Ectodermal cell (in vitro differentiated cells): ENCODE data around the gene CHIA.
"Not testable (repeated sequence)": the region's sequence is repeated elsewhere in the genome, so short reads cannot be mapped to it uniquely, and the experiment has no call there.

ENCODE experiments used
- H3K27ac ChIP-seq: 2 replicates; pipeline ENCODE4 v1.7.0; 2013; ENCODE audit warnings: mild to moderate bottlenecking, low read depth, low read length; ENCODE audit not compliant: insufficient read depth, poor library complexity, severe bottlenecking
- H3K27me3 ChIP-seq: 2 replicates; pipeline ENCODE4 v1.7.0; 2013; ENCODE audit warnings: mild to moderate bottlenecking, low read length; ENCODE audit not compliant: insufficient read depth, control insufficient read depth, poor library complexity, severe bottlenecking
- H3K36me3 ChIP-seq: one replicate; pipeline ENCODE4 v1.7.0; 2013; ENCODE audit warnings: low read length; ENCODE audit not compliant: control insufficient read depth, insufficient read depth
- H3K4me1 ChIP-seq: one replicate; pipeline ENCODE4 v1.7.0; 2013; ENCODE audit warnings: low read length; ENCODE audit not compliant: control insufficient read depth, insufficient read depth
- H3K4me3 ChIP-seq: 2 replicates; pipeline ENCODE4 v1.7.0; 2013; ENCODE audit warnings: low read depth, low read length, control low read depth; ENCODE audit not compliant: insufficient read depth
- H3K9me3 ChIP-seq: 2 replicates; pipeline ENCODE4 v1.7.0; 2013; ENCODE audit warnings: mild to moderate bottlenecking, low read length, moderate library complexity; ENCODE audit not compliant: control insufficient read depth
- WGBS, 2 experiments: methylation state at CpG; one replicate each; pipeline ENCODE4 v1.1.7; 2013; ENCODE audit warnings: missing lambda C conversion rate in 2 of 2; 5-methylcytosine and 5-hydroxymethylcytosine counted together

CHIA gene

DNA sequence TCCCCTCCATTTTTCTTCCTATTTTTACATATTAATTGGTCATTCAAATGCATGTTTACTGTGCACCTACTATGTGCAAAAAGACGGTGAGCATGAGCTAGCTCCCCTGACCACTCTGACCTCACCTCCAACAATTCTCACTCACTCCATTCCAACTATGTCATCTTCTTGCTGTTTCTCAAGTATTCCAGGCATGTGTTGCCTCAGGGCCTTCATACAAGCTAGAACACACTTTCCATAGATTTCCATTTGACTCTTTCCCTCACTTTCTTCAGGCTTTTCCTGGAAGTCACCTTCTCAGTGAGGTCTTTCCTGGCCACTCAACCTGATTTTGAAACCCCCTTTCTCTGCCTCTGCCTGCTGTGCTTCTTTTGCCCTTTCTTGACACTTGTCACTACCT, 32.6 kb downstream of the CHIA start:
- no peaks in the 10 kb centered on the region for H3K4me1 ChIP-seq
- 86 to 94% methylated on average over 1 of the region's 1 CpG for WGBS, 2 experiments
- no peaks in the 10 kb centered on the region for H3K36me3 ChIP-seq
- no peaks in the 10 kb centered on the region for H3K9me3 ChIP-seq
- no peaks in the 10 kb centered on the region for H3K27me3 ChIP-seq
- no peak overlapping the region for H3K4me3 ChIP-seq
- no peak overlapping the region for H3K27ac ChIP-seq

DNA sequence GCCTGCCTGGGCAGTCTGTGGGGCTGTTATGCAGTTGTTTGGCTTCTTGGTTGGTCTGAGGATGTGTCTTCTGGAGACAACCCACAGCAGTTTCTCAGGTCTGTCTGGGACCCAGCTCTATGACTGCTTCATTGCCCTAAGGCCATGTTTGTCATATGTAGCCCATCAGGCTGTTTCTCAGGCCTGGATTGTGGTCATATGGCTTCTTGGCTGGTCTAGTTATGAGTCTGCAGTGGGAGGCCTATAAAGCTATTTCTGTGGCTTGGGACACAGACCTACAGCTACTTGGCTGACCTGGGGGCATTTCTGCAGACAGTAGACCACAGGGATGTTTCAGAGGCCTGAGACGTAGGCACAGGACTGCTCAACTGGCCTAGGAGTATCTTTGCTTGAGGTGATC, 41.5 kb downstream of the CHIA start:
- Histone ChIP-seq H3K9me3 (no peaks in the 10 kb centered on the region), H3K36me3 (no peaks in the 10 kb centered on the region), H3K27me3 (no peaks in the 10 kb centered on the region), H3K4me3 (no peak overlapping the region), H3K27ac (no peak overlapping the region), H3K4me1 (no peaks in the 10 kb centered on the region)
- 91 to 96% methylated on average over 1 of the region's 1 CpG for WGBS, 2 experiments

DNA sequence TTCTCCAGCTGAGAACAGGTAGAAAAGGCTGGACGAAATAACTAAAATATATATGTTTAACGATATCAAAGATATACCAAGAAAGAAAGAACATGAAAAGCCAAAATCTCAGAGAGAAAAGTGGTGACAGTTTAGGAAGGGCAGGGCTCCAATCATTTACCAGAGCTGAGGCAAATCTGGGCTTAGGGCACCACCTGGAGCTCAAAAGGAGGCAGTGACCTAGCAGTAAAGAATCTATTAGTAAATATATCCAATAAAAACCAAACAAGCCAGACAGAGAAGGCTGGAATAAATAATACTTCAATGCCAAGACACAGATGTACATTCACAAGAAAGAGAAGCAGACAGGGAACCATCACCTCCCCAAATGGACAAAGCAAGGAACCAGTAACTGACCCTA, 43.5 kb downstream of the CHIA start:
- Histone ChIP-seq H3K27me3 (no peaks in the 10 kb centered on the region), H3K9me3 (no peaks in the 10 kb centered on the region), H3K36me3 (no peaks in the 10 kb centered on the region), H3K4me1 (no peaks in the 10 kb centered on the region), H3K27ac (no peak overlapping the region), H3K4me3 (no peak overlapping the region)
- WGBS, 2 experiments = 35% methylated on average over 2 of the region's 2 CpGs; no CpG with 5 or more reads in 1 of the 2 experiments

DNA sequence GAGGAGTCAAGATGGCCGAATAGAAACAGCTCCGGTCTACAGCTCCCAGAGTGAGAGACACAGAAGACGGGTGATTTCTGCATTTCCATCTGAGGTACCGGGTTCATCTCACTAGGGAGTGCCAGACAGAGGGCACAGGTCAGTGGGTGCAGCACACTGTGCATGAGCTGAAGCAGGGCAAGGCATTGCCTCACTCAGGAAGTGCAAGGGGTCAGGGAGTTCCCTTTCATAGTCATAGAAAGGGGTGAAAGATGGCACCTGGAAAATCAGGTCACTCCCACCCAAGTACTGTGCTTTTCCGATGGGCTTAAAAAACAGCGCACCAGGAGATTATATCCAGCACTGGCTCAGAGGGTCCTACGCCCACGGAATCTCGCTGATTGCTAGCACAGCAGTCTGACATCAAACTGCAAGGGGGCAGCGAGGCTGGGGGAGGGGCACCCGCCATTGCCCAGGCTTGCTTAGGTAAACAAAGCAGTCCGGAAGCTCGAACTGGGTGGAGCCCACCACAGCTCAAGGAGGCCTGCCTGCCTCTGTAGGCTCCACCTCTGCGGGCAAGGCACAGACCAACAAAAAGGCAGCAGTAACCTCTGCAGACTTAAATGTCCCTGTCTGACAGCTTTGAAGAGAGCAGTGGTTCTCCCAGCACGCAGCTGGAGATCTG, 44.7 kb downstream of the CHIA start:
- not testable (repeated sequence) for H3K36me3 ChIP-seq, H3K9me3 ChIP-seq, H3K27ac ChIP-seq, H3K27me3 ChIP-seq, H3K4me1 ChIP-seq, H3K4me3 ChIP-seq
- WGBS, 2 experiments = 94 to 96% methylated on average over 14 of the region's 15 CpGs

DNA sequence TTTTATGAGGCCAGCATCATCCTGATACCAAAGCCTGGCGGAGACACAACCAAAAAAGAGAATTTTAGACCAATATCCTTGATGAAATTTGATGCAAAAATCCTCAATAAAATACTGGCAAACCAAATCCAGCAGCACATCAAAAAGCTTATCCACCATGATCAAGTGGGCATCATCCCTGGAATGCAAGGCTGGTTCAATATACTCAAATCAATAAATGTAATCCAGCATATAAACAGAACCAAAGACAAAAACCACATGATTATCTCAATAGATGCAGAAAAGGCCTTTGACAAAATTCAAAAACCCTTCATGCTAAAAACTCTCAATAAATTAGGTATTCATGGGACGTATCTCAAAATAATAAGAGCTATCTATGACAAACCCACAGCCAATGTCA, 48.2 kb downstream of the CHIA start:
- not testable (repeated sequence) for H3K4me3 ChIP-seq, H3K36me3 ChIP-seq, H3K9me3 ChIP-seq, H3K4me1 ChIP-seq, H3K27ac ChIP-seq, H3K27me3 ChIP-seq
- WGBS, 2 experiments = 85 to 91% methylated on average over 1 of the region's 2 CpGs

DNA sequence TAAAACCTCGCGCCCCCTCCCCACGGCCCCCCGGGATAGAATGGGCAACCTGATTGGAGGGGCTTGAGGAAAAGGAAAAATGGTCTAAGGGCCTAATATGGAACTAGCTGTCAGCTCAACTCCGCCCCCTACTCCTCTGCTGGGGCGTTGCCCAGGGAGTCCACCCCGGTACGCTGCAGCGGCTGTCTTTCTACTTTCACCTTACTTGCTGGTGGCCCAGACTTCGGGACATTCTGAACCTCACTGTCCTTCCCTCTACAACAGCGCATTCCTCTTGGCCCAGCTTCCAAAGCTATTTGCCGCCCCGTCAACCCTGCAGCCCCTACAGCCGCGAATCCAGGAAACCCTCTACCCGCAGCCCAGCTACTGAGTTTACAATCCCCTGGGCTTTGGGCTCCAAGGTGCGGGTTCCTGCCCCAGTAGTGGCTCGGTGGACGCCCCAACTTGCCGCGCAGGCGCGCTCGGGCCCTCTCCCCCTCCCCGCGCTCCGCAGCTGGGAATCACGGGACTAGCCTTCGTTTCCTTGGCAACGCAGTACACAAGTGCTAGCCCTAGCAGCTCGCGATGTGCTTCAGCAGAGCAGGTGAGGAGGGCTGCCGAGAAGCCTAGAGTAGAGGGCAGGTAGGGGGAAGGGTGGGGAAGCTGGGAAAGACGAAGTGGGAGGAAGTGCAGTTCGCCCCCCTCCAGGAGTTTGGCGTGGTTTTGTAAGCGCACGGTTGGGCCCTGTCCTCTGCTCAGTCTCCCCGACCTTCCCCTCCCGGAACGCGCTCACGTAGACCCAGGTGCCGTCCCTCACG, 55.6 kb downstream of the CHIA start:
- no peaks in the 10 kb centered on the region for H3K36me3 ChIP-seq
- no peaks in the 10 kb centered on the region for H3K27me3 ChIP-seq
- no peaks in the 10 kb centered on the region for H3K4me1 ChIP-seq
- H3K4me3 ChIP-seq = peak overlapping the region; percentile 48
- H3K9me3 ChIP-seq = no peaks in the 10 kb centered on the region
- WGBS, 2 experiments = 1 to 2% methylated on average over 45 of the region's 45 CpGs
- peak overlapping the region; percentile 89 for H3K27ac ChIP-seq

DNA sequence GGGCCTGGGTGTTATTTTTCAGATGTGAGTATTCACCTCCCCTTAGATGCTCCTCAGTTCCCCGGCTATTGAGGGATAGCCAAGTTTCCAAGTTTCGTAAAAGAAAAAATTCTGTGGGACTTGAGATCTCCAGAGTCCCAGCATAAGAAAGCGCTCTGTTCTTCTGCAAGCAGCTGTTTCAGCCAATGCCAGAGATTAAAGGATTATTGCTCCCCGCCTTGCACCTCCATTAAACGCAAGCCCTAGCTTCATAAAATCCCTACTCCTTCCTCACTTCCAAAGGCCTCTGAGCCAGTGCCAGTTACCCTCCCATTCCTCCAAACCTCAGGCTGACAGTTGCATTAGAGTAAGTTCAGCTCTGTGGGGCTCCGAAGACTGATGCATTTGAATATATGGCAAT, 56.4 kb downstream of the CHIA start:
- no peak overlapping the region for H3K27ac ChIP-seq
- no peaks in the 10 kb centered on the region for H3K9me3 ChIP-seq
- H3K36me3 ChIP-seq = no peaks in the 10 kb centered on the region
- H3K27me3 ChIP-seq = no peaks in the 10 kb centered on the region
- H3K4me3 ChIP-seq = peak overlapping the region; percentile 48
- no peaks in the 10 kb centered on the region for H3K4me1 ChIP-seq
- WGBS, 2 experiments = 72 to 77% methylated on average over 6 of the region's 6 CpGs

DNA sequence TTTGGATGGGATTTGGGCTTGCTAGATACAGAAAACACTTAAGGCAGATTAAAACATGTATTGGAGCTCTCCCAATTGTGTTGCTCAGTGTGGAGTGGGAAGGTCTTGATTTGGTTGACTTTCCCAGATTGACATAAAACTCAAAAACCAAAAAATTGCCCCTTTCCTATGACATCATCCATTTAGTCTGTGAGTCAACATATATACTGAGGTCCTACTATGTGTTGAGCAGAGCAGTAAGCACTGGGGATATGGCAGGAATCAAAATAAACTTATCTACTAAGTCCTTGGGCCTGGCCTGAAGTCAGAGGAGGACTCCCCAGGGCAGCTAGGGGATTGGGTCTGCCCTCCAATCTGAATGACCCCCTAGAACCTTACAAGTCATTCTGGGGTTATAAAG, 61.0 kb downstream of the CHIA start:
- H3K36me3 ChIP-seq = no peaks in the 10 kb centered on the region
- no peak overlapping the region for H3K4me3 ChIP-seq
- H3K27ac ChIP-seq = no peak overlapping the region
- H3K9me3 ChIP-seq = no peaks in the 10 kb centered on the region
- no peaks in the 10 kb centered on the region for H3K27me3 ChIP-seq
- no peaks in the 10 kb centered on the region for H3K4me1 ChIP-seq

DNA sequence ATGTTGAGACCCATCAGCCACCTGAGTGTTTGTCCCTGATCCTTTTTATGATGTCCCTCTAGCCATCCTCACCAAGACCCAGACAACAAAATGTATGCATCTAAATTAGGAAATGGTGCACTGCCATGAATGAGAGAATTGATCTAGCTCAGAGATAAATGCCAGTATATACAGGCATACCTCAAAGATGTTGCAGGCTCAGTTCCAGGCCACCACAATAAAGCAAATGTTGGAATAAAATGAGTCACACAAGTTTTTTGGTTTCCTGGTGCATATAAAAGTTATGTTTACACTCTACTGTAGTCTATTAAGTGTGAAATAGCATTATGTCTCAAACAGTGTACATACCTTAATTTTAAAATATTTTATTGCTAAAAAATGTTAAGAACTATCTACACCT, 63.9 kb downstream of the CHIA start:
- Histone ChIP-seq H3K36me3 (no peaks in the 10 kb centered on the region), H3K4me3 (no peak overlapping the region), H3K27ac (no peak overlapping the region), H3K27me3 (no peaks in the 10 kb centered on the region), H3K9me3 (no peaks in the 10 kb centered on the region), H3K4me1 (no peaks in the 10 kb centered on the region)

DNA sequence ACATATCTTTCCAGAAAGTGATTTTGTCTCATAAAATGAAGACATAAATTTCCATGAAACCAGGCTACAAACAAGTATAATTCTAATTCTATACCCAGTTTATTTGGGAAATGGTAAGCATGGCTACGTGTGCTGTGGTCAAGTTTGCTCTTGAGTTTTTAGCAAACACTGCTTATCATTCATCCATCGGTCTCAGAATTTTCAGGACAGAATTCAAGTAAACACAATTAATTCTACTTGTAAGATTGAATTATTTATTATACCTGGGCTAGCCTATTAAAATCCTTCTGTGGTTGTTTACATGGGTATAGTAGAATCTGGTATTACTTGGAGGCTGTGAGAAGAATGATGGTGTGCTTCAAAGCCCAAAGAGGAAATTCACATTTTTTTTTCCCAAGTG, 68.3 kb downstream of the CHIA start:
- Histone ChIP-seq H3K36me3 (no peaks in the 10 kb centered on the region), H3K27ac (no peak overlapping the region), H3K4me3 (no peak overlapping the region), H3K27me3 (no peaks in the 10 kb centered on the region), H3K9me3 (no peaks in the 10 kb centered on the region), H3K4me1 (no peaks in the 10 kb centered on the region)
- 80 to 100% methylated on average over 1 to 2 of the region's 2 CpGs for WGBS, 2 experiments
